GM18873 (cell line): Measurements from ENCODE around the gene DYNLT2B.
"Not testable (repeated sequence)": the region's sequence is repeated elsewhere in the genome, so short reads cannot be mapped to it uniquely, and the experiment has no call there.

Experiments used
- ATAC-seq: cut with Tn5 transposase; IDR thresholded peaks from one replicate; pipeline ENCODE4 v1.9.1; 2021; ENCODE audit warnings: mild to moderate bottlenecking, moderate library complexity, moderate number of reproducible peaks; ENCODE audit not compliant: unreplicated experiment, low FRiP score

DYNLT2B gene

DNA sequence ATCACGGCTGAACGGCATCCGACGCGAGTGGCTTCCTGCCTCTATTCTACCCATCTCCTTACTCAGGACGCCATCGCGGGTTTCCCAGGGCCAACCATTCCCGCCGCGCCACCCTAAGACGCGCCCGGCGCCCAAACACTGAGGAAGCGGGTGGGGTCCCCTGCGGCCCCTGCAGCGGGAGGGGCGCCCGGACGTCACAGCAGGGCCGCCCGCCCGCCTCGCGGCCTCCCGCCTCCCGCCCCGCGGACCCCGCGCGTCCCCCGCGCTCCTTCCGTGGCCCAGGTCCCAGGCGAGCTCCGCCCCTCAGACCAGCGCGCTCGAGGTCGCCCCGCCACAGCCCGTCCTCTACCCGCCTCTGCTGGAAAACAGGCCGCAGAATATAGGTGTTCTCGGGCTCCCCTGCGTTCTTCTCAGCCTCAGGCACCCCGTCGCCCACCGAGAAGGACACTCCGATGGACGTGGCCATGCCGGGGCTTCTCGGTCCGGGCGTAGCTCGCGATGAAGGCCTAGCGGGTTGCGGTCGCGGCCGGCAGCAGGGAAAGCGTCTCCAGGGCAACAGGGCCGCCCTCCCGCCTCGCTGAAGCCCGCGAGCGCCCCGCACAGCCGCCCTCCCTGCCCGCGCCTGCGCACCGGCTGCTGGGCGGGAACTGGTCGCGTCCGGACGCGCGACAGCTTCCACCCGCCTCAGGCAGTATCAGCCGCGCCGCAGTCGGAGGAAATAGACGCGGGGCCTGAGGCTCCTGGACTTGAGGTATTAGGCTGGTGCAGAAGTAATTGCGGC lies at the start of gene DYNLT2B:
TSS of gene DYNLT2B (minus strand) at position 554 of the 781 bp plus-strand sequence. CDS start at position 466, 88 bp downstream.
- peak; percentile 60 for ATAC-seq

DNA sequence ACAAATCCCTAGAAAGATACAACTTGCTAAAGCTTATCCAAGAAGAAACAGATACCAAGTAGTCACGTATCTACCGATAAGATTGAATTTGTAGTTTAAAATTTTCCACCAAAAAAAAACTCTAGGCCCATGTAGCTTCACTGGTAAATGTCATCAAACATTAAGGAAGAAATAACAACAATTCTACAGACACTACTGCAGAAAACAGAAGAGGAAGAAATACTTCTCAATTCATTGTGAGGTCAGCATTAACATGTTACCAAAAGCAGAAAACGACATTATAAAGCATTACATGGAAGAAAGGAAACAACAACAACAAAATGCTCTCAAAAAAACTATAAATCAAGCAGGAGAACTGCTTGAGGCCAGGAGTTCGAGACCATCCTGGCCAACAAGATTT lies 47.7 kb upstream of the DYNLT2B start:
- ATAC-seq: no peak

DNA sequence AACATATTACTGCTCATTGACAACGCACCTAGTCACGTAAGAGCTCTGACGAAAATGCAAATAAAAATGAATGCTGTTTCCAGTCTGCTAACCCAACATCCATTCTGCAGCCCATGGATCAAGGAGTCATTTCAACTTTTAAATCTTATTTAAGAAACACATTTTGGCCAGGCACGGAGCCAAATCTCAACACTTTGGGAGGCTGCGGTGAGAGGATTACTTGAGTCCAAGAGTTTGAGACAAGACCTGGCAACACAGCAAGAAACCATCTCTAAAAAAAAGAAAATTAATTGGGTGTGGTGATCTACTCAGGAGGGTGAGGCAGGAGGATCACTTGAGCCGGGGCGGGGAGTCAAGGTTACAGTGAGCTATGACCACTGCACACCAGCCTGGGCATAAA lies 42.5 kb upstream of the DYNLT2B start:
- ATAC-seq: no peak

DNA sequence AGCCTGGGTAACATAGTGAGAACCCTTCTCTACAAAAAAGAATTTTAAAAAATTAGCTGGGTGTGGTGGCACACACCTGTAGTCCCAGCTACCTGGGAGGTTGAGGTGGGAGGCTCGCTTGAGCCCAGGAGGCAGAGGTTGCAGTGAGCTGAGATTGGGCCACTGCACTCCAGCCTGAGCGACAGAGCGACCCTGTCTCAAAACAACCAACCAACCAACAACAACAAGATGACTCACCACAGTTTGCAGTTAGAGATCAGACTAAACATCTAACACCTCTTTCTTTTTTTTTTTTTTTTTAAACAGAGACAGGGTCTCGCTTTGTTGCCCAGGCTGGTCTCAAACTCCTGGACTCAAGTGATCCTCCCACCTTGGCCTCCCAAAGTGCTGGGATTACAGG lies 40.5 kb upstream of the DYNLT2B start:
- ATAC-seq: not testable (repeated sequence)

DNA sequence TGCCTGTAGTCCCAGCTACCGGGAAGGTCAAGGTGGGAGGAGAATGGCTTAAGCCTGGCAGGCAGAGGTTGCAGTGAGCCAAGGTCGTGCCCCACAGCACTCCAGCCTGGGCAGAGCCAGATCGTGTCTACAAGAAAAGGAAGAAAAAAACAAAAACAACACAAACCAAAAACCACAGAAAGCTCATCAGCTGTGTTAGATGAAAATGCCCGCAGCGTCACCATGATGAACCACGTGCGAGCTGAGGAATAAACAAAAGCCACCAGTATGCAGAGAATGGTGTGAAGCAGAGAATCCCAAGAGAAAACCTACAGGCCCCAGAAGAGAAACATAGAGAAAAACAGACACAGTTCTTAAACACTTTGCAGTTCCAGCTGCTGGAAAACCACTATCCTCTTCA lies 39.9 kb upstream of the DYNLT2B start:
- ATAC-seq: no peak

DNA sequence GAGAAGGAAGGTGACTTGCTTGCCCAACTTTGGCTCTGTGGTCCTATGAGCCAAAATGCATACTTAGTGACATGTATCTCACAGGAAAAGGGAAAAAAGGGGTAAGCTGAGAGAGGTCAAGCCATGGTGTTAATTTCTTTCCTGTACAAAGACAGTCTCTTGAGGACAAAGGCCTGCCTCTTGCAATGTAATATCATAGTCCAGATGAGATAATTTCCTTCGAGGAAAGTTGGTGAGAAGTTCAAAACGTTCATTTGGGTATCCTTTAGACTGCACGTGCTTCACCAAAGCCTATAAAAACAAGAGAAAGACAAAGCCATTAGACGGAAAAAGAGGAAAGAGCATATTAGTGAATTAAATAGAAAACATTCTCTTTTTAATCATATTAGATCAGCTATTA lies 38.5 kb upstream of the DYNLT2B start:
- ATAC-seq: no peak

DNA sequence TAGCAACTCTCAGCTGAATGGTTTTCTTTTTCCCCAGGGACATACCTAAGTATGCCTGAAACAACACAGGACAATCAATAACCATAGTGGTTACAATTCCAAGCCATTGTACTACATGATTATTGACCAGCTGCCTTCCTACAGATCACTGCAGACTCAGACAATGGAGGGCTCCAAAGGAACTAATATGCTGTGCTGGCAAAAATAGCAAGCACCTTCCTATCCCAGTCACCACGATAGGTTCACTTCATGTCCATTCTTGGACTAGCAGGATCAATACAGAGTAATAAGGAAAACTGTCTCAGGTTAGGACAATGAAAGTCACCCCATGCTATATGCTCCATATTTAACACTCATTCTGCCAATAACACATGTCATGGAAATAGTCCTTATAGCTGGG lies 37.6 kb upstream of the DYNLT2B start:
- ATAC-seq: no peak

DNA sequence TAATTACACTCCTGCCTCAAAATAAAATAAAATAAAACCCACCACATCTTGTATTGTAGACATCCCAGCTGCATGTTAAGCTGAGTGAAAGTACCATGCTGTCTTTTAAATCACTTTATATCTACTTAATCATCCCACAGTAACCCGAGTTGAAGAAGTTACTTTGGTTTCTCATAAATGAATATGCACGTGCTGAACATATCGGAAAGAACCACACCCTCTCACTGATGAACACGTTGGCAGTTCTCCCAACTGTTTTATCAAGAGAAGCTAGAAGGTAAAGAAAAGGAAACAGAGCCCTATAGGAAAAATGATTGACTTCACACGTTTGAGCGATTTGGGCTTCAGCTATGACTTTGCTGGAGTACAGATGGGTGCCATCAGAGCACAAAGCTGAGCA lies 36.1 kb upstream of the DYNLT2B start:
- ATAC-seq: no peak

DNA sequence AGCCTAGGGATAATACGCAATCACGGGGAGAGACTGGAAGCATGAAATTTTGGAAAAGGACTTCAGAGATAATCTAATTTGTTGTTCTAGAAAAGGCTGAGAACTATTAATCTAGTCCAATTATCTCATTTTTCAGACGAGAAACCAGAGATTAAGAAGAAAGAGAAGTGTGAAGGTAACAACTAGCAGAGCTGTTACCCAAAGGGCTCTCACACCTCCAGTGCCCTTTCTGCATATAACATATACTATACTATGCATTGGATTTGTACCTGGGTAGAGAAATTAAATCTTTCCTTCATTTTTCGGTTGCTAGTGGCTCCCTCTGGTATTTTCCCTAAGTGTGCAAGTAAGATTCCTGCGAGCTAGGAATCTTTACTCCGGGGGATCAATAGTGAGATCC lies 33.5 kb upstream of the DYNLT2B start:
- no peak for ATAC-seq

DNA sequence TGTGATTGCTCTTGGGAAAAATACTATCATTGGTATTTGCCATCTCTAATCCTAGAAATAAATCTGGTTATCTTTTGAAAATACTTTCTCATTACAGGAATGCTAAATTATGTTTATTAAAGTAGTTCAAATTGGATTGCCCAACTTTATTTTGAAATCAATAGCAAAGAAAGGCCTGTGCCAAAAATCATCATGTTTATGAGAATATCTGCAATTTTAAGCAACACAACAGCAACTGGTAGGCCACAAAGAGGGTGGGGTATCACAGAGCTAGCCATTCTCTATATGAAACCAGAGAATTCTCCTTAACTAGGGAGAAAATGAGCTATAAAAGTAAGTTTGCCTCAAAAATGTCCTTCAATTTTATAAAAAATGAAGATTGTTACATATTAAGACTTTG lies 32.0 kb upstream of the DYNLT2B start:
- ATAC-seq: no peak

DNA sequence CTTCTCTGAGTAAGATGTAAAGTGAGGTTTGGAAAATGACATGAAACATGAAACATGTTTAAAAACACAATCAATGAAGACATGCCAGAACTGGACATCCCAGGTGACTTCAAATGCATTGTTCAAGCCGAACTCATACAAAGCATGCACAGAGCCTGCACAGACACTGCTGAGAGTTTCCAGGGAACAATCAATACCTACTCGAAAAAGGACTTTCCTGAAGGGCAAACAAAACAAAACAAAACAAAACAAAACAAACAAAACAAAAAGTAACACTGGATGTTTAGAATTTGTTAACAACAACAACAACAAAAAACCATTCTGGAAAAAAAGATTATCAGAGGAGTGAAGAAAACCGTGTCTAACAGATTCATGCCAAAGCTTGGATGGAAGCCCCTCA lies 30.7 kb upstream of the DYNLT2B start:
- no peak for ATAC-seq

DNA sequence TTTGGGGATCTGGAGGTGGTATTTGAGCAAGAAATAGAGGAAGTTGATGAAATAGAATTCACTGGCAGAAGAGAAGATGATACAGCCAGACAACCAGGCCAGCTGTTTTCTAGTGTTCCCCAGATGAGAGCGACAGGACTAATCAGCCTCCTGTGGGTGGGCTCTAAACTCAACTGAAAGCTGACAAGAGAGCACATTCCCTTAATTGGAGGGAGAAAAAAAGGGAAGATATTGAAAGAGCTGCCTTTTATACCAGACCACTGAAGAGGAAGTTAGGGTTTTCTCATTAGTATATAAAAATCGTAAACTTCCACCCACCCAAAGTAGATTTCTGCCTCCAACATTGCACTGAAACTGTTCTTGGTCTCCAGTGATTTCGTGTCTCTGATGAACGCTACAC lies 26.6 kb upstream of the DYNLT2B start:
- no peak for ATAC-seq

DNA sequence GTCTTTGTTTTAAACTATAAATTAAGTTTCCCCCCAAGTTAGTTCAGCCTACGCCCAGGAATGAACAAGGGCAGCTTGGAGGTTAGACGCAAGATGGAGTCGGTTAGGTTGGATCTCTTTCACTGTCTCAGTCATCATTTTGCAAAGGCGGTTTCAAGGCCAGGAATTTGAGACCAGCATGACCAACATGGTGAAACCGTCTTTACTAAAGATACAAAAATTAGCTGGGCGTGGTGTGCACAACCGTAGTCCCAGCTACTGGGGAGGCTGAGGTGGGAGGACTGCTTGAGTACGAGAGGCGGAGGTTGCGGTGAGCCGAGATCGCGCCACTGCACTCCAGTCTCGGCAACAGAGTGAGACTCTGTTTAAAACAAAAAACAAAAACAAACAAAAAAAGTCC lies 25.9 kb upstream of the DYNLT2B start:
- not testable (repeated sequence) for ATAC-seq

DNA sequence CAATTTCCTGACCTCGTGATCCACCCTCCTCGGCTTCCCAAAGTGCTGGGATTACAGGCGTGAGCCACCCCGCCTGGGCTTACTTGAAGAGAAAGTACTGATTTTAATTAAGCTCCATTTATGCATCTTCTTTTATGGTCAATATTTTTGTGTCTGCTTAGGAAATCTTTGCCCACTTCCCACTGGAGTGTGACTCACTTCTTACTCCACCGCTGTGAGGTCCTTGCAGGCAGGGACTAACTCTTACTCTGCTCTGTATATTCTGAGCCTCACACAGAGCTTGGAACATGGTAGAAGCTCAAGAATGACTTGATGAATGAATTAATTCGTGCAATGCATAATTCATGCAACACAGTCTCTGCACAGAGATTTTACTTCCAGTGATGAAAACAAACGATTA lies 23.1 kb upstream of the DYNLT2B start:
- ATAC-seq: no peak

DNA sequence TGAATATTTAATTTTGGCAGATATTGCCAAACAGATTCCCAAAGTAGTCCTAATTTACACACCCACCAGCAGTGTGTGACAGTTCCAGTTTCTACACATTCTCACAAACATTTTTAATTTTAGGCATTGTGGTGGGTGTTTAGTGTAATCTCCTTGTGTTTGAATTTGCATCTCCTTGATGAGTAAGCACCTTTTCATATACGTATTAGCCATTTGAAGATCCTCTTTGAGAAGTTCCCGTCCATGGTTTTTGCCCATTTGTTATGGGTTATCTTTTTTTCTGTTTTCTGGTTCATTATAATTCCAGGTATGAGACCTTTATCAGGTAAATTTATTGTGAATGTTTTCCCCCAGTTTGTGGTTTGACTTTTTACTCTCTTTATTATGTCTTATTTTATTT lies 22.4 kb upstream of the DYNLT2B start:
- no peak for ATAC-seq

DNA sequence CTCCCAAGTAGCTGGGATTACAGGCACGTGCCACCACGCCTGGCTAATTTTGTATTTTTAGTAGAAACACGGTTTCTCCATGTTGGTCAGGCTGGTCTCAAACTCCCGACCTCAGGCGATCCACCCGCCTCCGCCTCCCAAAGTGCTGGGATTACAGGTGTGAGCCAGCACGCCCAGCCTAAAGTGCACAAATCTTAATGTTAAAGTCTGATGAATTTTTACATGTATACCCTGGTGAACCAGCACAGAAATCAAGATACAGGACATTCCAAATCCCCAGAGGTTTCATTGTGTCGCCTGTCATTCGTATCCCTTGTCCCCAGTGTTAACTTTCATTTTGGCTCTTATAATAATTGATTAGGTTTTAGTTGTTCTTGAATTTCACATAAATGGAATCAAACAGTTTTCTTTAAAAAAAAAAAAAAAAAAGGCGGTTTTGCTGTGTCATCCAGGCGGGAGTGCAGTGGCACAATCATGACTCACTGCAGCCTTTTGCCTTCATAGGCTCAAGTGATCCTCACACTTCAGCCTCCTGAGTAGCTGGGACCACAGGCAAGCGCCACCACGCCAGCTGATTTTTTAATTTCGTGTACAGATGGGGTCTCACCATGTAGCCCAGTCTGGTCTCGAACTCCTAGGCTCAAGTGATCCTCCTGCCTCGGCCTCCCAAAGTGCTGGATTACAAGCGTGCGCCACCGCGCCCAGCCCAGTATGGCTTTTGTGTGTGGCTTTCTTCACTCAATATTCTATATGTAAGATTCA lies 21.6 kb upstream of the DYNLT2B start:
- no peak for ATAC-seq

DNA sequence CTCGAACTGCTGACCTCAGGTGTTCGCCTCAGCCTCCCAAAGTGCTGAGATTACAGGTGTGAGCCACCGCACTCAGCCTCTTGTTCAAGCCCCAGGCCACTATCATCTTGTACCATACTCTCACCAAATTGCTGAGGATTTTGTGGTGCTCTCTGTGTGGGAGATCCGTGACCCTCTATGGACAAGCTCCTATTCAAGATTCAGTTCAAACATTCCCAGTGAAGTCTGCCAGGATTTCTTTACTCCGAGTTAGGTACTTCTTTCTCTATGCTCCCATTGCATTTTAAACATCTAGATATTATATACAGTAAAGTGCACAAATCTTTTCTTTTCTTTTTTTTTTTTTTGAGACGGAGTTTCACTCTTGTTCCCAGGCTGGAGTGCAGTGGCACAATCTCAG lies 21.0 kb upstream of the DYNLT2B start:
- no peak for ATAC-seq

DNA sequence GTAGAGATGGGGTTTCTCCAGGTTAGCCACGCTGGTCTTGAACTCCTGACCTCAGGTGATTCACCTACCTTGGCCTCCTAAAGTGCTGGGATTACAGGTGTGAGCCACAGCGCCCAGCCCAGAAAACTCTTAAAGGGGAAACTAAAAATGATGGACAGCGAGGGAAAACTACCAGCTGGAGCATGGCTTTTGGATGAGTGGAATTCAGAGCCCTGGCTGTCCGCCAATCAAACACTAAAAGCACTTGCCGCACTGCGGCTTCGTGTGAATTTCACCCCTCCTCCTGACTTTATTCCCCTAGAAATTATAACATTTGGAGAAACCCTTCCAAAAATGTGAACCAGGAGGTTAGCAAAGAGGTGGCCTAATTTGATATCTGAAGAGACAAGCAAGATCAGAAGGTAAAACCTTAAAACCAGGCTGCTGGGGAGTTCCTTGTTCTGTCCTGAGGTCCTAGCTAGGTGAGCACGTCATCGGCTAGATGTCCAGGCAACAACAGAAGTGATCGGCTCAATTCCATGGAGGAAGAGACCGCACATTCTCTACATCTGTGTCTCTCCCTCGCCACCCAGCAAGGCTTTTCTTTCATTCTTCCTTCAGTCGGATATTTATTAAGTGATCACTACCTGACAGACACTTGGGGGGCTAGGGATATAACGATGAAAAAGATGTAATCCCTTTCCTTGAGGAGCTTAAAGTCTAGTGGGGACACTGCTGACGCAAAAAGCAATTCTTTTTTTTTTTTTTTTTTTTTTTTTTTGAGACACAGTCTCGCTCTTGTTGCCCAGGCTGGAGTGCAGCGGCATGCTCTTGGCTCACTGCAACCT lies 18.5 kb upstream of the DYNLT2B start:
- no peak for ATAC-seq

DNA sequence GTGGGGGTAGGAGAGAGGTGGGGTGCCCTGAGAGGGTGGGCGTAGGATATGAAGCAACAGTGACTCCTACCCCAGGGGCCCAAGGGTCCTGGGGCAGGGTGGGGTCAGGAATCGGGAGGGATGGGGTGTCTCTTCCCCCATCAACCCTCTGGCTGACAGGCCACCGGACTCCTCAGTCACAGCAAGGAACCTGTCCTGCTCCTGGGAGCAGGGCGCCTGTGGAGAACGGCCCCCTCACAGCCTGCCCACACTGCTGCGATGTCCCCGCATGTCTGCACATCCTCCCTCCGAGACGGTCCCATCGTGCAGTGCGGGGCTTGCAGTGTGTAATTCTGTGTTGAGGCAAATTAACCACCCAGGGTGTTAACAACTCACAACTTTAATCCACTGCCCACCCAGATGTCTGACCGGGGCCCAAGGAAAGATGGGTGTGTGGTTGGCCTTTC lies 17.5 kb upstream of the DYNLT2B start:
- ATAC-seq: no peak

DNA sequence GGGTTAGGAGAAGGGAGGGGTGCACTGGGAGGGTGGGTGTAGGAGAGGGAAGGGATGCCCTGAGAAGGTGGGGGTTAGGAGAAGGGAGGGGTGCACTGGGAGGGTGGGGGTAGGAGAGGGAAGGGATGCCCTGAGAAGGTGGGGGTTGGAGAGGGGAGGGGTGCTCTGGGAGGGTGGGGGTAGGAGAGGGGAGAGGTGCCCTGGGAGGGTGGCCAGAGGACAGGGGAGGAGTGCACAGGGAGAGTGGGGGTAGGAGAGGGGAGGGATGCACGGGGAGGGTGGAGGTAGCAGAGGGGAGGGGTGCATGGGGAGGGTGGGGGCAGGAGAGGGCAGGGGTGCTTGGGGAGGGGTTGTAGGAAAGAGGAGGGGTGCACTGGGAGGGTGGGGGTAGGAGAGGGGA lies 16.9 kb upstream of the DYNLT2B start:
- ATAC-seq: no peak

DNA sequence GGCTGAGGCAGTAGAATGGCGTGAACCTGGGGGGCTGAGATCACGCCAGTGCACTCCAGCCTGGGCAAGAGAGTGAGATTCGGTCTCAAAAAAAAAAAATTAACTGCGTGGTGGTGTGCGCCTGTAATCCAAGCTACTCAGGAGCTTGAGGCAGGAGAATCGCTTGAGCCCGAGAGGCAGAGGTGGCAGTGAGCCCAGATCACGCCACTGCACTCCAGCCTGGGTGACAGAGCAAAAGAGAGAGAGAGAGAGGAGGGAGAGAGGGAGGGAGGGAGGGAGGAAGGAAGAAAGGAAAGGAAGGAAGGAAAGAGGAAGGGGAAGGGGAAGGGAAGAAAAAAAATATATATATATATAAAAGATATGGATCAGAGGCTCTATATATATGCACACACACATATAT lies 14.1 kb upstream of the DYNLT2B start:
- no peak for ATAC-seq
